CD4-positive, alpha-beta memory T cell (primary cell): ENCODE data around the gene KLHL18. TPM values are rescaled to one million over a fixed set of nuclear protein-coding genes. Genes with fewer than 3 reads are reported as not detected.
"Not testable (repeated sequence)": the region's sequence is repeated elsewhere in the genome, so short reads cannot be mapped to it uniquely, and the experiment has no call there.

ENCODE experiments used
- CTCF ChIA-PET: fragments of 350-600 bp; sonication (Branson Sonifier 250); formaldehyde crosslinking; loops from one replicate; lab custom pipeline; 2021; ENCODE audit warnings: inconsistent platforms; ENCODE audit not compliant: partially characterized antibody; lab: Charles Lee
- POLR2A ChIA-PET: fragments of 350-600 bp; sonication (Branson Sonifier 250); formaldehyde crosslinking; loops from one replicate; lab custom pipeline; 2021; ENCODE audit not compliant: partially characterized antibody; lab: Charles Lee
- DNase-seq, 5 donors: peaks; one replicate each; pipeline versions ENCODE4 v3.0.0 to v3.0.0-alpha.2; 2020 to 2022; ENCODE audit warnings: mixed read lengths in 1 of 5
- H3K27ac ChIP-seq: one replicate; pipeline ENCODE4 v1.7.0; 2013; ENCODE audit warnings: low read depth, low read length
- H3K27me3 ChIP-seq: 2 replicates; pipeline ENCODE4 v1.7.0; 2013; ENCODE audit warnings: mild to moderate bottlenecking, low read length, moderate library complexity; ENCODE audit not compliant: insufficient read depth
- H3K36me3 ChIP-seq: 2 replicates; pipeline ENCODE4 v1.7.0; 2013; ENCODE audit warnings: mild to moderate bottlenecking, low read length, moderate library complexity; ENCODE audit not compliant: insufficient read depth
- H3K4me1 ChIP-seq: 2 replicates; pipeline ENCODE4 v1.7.0; 2013; ENCODE audit warnings: mild to moderate bottlenecking, low read length, moderate library complexity; ENCODE audit not compliant: insufficient read depth
- H3K4me3 ChIP-seq, 2 donors: one replicate each; pipeline ENCODE4 v1.7.0; 2013; ENCODE audit warnings: low read length in 2 of 2, mild to moderate bottlenecking in 1 of 2
- H3K9me3 ChIP-seq, 2 donors: one replicate each; pipeline ENCODE4 v1.7.0; 2013; ENCODE audit warnings: low read length in 2 of 2, control low read depth in 1 of 2; ENCODE audit not compliant: control insufficient read depth in 1 of 2
- H3K27ac Mint-ChIP-seq, 7 donors: one replicate each; pipeline ENCODE4 v1.8.0; 2020 to 2021; ENCODE audit warnings: mixed read lengths in 7 of 7, mild to moderate bottlenecking in 6 of 7, inconsistent platforms in 3 of 7, moderate library complexity in 3 of 7
- H3K27me3 Mint-ChIP-seq, 2 donors: one replicate each; pipeline ENCODE4 v1.8.0; 2020 to 2021; ENCODE audit warnings: mixed read lengths in 2 of 2
- H3K36me3 Mint-ChIP-seq, 2 donors: one replicate each; pipeline ENCODE4 v1.8.0; 2020 to 2021; ENCODE audit warnings: mixed read lengths in 2 of 2, inconsistent platforms in 1 of 2, mild to moderate bottlenecking in 1 of 2
- H3K4me1 Mint-ChIP-seq, 4 donors: one replicate each; pipeline ENCODE4 v1.8.0; 2020 to 2021; ENCODE audit warnings: mixed read lengths in 4 of 4, mild to moderate bottlenecking in 1 of 4
- H3K4me3 Mint-ChIP-seq, 8 donors: one replicate each; pipeline ENCODE4 v1.8.0; 2020 to 2021; ENCODE audit warnings: mixed read lengths in 8 of 8, mild to moderate bottlenecking in 7 of 8, moderate library complexity in 6 of 8, inconsistent platforms in 3 of 8
- H3K9me3 Mint-ChIP-seq, 8 donors: one replicate each; pipeline ENCODE4 v1.8.0; 2020 to 2021; ENCODE audit warnings: mixed read lengths in 8 of 8, mild to moderate bottlenecking in 5 of 8, inconsistent platforms in 3 of 8, moderate library complexity in 1 of 8
- intact Hi-C: fragments of 100-400 bp; cut with micrococcal nuclease; formaldehyde crosslinking; loops from one replicate; pipeline ENCODE4 v1.15.1; 2023
- polyA plus RNA-seq, 2 donors: library from polyadenylated mRNA; unstranded; fragments of 300-500 nt; fragmentation: Illumina TruSeq; gene quantifications; one replicate each; pipeline ENCODE4 v1.2.3, GENCODE V29; 2021
- total RNA-seq, 2 experiments: library from RNA; stranded (reverse); gene quantifications; one replicate each; pipeline ENCODE4 v1.2.3, GENCODE V29; 2021

KLHL18 gene
- total and polyA plus RNA-seq, 4 experiments from 2014 or later: 17.0 to 26.7 (median 20.8) TPM

DNA sequence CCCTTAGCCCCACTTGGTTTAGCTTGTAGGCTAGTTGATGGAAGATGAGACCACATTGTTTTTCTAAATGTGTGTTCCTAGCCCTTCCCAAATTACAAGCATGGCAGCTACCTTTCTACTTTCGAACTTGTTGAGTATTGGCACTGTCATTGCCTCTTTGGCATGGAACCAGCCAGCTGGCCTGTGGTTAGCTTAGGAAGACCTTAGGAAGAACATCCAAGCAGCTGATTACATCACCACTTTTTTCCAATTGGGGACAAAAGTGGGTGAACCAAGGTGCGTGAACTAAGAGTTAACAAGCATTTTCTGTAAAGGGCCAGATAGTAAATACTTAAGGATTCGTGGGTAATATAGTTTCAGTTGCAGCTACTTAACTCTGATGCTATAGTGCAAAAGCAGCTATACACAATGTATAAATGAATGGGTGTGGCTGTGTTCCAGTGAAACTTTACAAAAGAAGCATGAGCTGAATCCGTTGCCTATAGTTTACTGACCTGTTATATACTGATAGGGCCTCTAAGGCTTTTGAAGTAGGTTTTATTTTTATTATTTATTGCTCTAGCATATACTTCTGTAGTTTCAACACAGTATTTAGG, 8.5 kb downstream of the KLHL18 start:
- ChIA-PET POLR2A (interaction anchor here (0.9 kb wide), 1 partner anchor 8 kb away, joined by 3 read pairs; the partner anchor contains the start of genes KIF9 and KLHL18), CTCF (interaction anchor here (1.8 kb wide), 1 partner anchor 9 kb away, joined by 7 read pairs; the partner anchor contains the start of genes KIF9 and KLHL18)
- H3K9me3 ChIP-seq: no peaks in the 10 kb centered on the region
- Mint-ChIP-seq H3K27ac (no peak overlapping the region), H3K9me3 (no peaks in the 10 kb centered on the region), H3K4me3 (no peak overlapping the region), H3K36me3 (peaks cover 17 to 52% of the 10 kb centered on the region in 2 donors), H3K27me3 (no peaks in the 10 kb centered on the region), H3K4me1 (peaks cover 22 to 66% (median 50%) of the 10 kb centered on the region in 4 donors)
- intact Hi-C loops: no loop called here
- peaks cover 10% of the 10 kb centered on the region for H3K4me1 ChIP-seq
- H3K36me3 ChIP-seq: peaks cover 6% of the 10 kb centered on the region
- no peak overlapping the region for H3K4me3 ChIP-seq
- no peaks in the 10 kb centered on the region for H3K27me3 ChIP-seq
- H3K27ac ChIP-seq: no peak overlapping the region
- no peak for DNase-seq

DNA sequence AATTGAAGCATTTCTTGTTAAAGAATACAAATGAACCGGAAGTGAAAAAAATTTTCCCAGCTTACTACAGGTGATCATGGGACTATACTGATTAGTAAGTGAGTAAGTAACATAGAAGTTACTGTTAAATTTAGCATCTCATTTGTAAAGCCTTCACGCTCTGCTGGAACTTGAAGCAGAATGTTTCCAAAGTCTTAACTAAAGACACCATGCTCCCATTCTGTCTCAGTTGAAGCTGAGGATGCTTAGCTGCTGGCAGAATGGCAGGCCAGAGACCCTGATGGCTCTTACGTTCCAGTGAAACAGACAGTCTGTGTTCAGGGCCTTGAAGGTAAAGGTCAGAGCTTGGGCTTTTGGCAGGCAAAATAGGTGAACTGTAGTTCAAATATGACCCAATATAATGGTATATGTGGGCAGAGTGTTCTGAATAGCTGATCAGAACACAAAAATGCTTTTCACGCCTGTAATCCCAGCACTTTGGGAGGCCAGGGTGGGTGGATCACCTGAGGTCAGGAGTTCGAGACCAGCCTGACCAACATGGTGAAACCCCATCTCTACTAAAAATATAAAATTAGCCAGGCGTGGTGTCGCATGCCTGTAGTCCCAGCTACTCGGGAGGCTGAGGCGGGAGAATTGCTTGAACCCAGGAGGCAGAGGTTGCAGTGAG, 9.1 kb downstream of the KLHL18 start:
- H3K9me3 Mint-ChIP-seq, H3K4me3 Mint-ChIP-seq, intact Hi-C loops, DNase-seq, H3K27ac Mint-ChIP-seq, H3K27ac ChIP-seq, H3K27me3 Mint-ChIP-seq, H3K27me3 ChIP-seq, H3K36me3 ChIP-seq, H3K4me3 ChIP-seq, H3K9me3 ChIP-seq: not testable (repeated sequence)
- POLR2A ChIA-PET: interaction anchor here (1.1 kb wide), 1 partner anchor 8 kb away, joined by 7 read pairs; the partner anchor contains the start of gene KLHL18
- CTCF ChIA-PET: interaction anchor here (1.8 kb wide), 1 partner anchor 10 kb away, joined by 7 read pairs; the partner anchor contains the start of genes KIF9 and KLHL18
- Mint-ChIP-seq H3K36me3 (peaks cover 17 to 53% of the 10 kb centered on the region in 2 donors), H3K4me1 (peaks cover 25 to 66% (median 51%) of the 10 kb centered on the region in 4 donors)
- H3K4me1 ChIP-seq: peaks cover 12% of the 10 kb centered on the region

- no peak for DNase-seq
- H3K27ac ChIP-seq: no peak overlapping the region
- Mint-ChIP-seq H3K9me3 (peaks cover 0 to 2% (median 0%) of the 10 kb centered on the region in 8 donors), H3K27me3 (no peaks in the 10 kb centered on the region), H3K4me1 (peaks cover 31 to 78% (median 55%) of the 10 kb centered on the region in 4 donors), H3K27ac (peak overlapping the region in 2 of 7 donors; percentile 6 to 14), H3K36me3 (peaks cover 17 to 52% of the 10 kb centered on the region in 2 donors), H3K4me3 (no peak overlapping the region)
- ChIA-PET POLR2A (interaction anchor here (1.0 kb wide), 1 partner anchor 10 kb away, joined by 5 read pairs; no protein-coding TSS in a partner anchor), CTCF (interaction anchor here (1.2 to 1.5 kb wide), 2 partner anchors 20 to 30 kb away, joined by 5 read pairs; no protein-coding TSS in a partner anchor)
- H3K4me1 ChIP-seq: peaks cover 12% of the 10 kb centered on the region
- intact Hi-C loops: no loop called here
- no peaks in the 10 kb centered on the region for H3K27me3 ChIP-seq
- H3K4me3 ChIP-seq: no peak overlapping the region
- H3K36me3 ChIP-seq: no peaks in the 10 kb centered on the region
- no peaks in the 10 kb centered on the region for H3K9me3 ChIP-seq
Measured at GRCh38 chr3:47293822-47294221, 11.1 kb downstream of the KLHL18 start.

DNA sequence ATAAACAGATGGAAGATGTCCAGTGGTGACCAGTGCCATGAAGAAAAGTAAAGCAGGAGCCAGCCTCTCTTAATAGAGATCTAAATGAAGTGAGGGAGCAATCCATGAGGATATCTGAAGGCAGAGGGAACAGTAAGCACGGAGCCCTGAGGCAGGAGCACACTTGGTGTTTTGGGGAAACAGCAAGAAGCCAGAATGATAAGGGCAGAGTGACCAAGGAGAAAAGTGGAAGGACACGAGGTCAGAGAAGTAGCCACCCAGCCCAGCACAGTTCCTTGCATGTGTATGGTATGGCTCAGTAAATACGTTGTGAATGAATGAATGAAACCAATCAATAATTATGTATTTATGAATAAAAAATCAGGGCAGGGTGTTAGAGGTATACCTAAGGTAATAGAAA, 11.6 kb downstream of the KLHL18 start:
- ChIA-PET POLR2A (interaction anchor here (1.4 kb wide), 1 partner anchor 11 kb away, joined by 8 read pairs; the partner anchor contains the start of genes KIF9 and KLHL18), CTCF (interaction anchor here (1.2 to 1.5 kb wide), 2 partner anchors 20 to 29 kb away, joined by 5 read pairs; no protein-coding TSS in a partner anchor)
- intact Hi-C loops: no loop called here
- Mint-ChIP-seq H3K36me3 (peaks cover 12 to 48% of the 10 kb centered on the region in 2 donors), H3K4me3 (no peak overlapping the region), H3K9me3 (peaks cover 0 to 2% (median 0%) of the 10 kb centered on the region in 8 donors), H3K4me1 (peaks cover 31 to 76% (median 55%) of the 10 kb centered on the region in 4 donors), H3K27me3 (no peaks in the 10 kb centered on the region), H3K27ac (peak overlapping the region in 2 of 7 donors; percentile 6 to 49)
- no peak overlapping the region for H3K27ac ChIP-seq
- no peaks in the 10 kb centered on the region for H3K9me3 ChIP-seq
- peaks cover 12% of the 10 kb centered on the region for H3K4me1 ChIP-seq
- no peaks in the 10 kb centered on the region for H3K36me3 ChIP-seq
- H3K27me3 ChIP-seq: no peaks in the 10 kb centered on the region
- DNase-seq: no peak
- no peak overlapping the region for H3K4me3 ChIP-seq

- Mint-ChIP-seq H3K4me3 (no peak overlapping the region), H3K9me3 (peaks cover 0 to 2% (median 0%) of the 10 kb centered on the region in 8 donors), H3K36me3 (peaks cover 11 to 42% of the 10 kb centered on the region in 2 donors), H3K4me1 (peaks cover 34 to 72% (median 50%) of the 10 kb centered on the region in 4 donors), H3K27ac (peak overlapping the region in 2 of 7 donors; percentile 13 to 88), H3K27me3 (no peaks in the 10 kb centered on the region)
- no peak for DNase-seq
- Histone ChIP-seq H3K36me3 (no peaks in the 10 kb centered on the region), H3K9me3 (no peaks in the 10 kb centered on the region), H3K27me3 (no peaks in the 10 kb centered on the region), H3K4me3 (no peak overlapping the region), H3K4me1 (peaks cover 12% of the 10 kb centered on the region), H3K27ac (no peak overlapping the region)
- ChIA-PET CTCF (interaction anchor here (0.6 kb wide), 1 partner anchor 131 kb away, joined by 4 read pairs; no protein-coding TSS in a partner anchor), POLR2A (interaction anchor here (1.4 kb wide), 1 partner anchor 12 kb away, joined by 8 read pairs; the partner anchor contains the start of genes KIF9 and KLHL18)
- intact Hi-C loops: no loop called here
Measured at GRCh38 chr3:47295322-47295721, 12.6 kb downstream of the KLHL18 start.

GRCh38 chr3:47295976-47296375, 13.2 kb downstream of the KLHL18 start:
- Mint-ChIP-seq H3K4me1 (peaks cover 31 to 65% (median 47%) of the 10 kb centered on the region in 4 donors), H3K36me3 (peaks cover 5 to 37% of the 10 kb centered on the region in 2 donors), H3K4me3 (peak overlapping the region in 1 of 8 donors; percentile 17), H3K9me3 (peaks cover 0 to 2% (median 0%) of the 10 kb centered on the region in 8 donors), H3K27me3 (no peaks in the 10 kb centered on the region), H3K27ac (peak overlapping the region in 4 of 7 donors; percentile 20 to 72 (median 52))
- CTCF ChIA-PET: interaction anchor here (0.6 kb wide), 1 partner anchor 131 kb away, joined by 4 read pairs; no protein-coding TSS in a partner anchor
- Histone ChIP-seq H3K9me3 (no peaks in the 10 kb centered on the region), H3K36me3 (no peaks in the 10 kb centered on the region), H3K27me3 (no peaks in the 10 kb centered on the region), H3K27ac (no peak overlapping the region), H3K4me3 (no peak overlapping the region), H3K4me1 (peaks cover 12% of the 10 kb centered on the region)
- intact Hi-C loops: no loop called here
- POLR2A ChIA-PET: no interaction called here
- DNase-seq: no peak
